Fibroblast of skin of left quadriceps (primary cell): Measurements from ENCODE around the gene AK2.
"Not testable (repeated sequence)": the region's sequence is repeated elsewhere in the genome, so short reads cannot be mapped to it uniquely, and the experiment has no call there.

Experiments
- DNase-seq, 2 experiments: peaks; one replicate each; pipeline ENCODE4 v3.0.0-alpha.2; 2013; ENCODE audit warnings: low read depth in 2 of 2

AK2 gene

GRCh38 chr1:33050221-33051076 lies 13.8 kb upstream of the AK2 start:
- peak; percentile 37 to 48 for DNase-seq

- DNase-seq = no peak
These were observed 12.7 kb upstream of the AK2 start for GRCh38 chr1:33049371-33049770.

GRCh38 chr1:33048426-33048825 lies 11.7 kb upstream of the AK2 start:
- no peak for DNase-seq

DNA sequence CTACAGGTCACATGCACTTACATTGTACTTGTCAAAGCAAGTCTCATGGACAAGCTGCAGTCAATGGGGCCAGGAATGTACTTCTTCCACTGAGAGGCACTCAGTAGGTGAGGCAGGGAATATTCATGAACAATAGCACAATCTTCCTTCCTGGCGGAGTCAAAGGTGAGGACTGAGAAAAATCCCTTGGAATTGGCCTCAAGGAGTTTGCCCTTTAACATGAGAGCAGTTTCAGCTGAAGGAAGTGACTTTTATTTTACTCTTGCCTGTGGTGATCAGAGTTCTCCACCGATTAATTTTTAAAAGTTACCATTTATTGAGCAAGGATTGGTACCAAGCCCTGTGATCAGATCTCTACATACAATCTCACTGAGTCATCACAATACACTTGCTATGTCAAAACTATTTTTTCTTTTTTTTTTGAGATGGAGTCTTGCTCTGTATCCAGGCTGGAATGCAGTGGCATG lies 11.2 kb upstream of the AK2 start:
- DNase-seq = no peak

DNA sequence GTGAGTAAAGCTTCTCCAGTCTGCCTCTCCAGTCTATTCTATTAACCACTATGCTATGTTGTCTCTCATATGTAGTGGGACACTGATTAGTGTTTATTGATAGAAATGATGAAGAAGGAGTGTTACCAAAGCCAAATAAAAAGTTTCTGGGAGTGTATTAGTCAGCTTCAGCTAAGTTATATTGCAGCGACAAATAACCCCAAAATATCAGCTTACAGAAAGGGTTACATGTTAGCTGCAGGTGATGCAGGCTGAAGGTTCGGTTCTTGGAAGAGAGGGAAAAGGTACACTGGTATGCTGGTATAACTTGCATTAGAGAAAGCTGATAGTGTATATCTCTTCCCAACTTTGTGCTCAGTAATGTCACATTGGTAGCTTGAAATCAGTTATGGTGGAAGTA lies 10.6 kb upstream of the AK2 start:
- DNase-seq = no peak

DNA sequence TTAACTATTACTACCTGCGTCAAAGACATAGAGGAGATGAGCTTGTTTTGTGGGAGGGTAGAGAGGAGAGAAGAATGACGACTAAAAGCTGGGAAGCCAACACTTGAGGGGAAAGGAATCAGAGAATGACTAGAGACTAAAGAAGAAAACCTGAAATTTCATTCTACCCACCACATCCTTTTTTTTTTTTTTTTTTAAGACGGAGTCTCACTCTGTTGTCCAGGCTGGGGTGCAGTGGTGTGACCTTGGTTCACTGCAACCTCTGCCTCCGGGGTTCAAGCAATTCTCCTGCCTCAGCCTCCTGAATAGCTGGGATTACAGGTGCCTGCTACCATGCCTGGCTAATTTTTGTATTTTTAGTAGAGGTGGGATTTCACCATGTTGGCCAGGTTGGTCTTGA lies 9.6 kb upstream of the AK2 start:
- DNase-seq = not testable (repeated sequence)

DNA sequence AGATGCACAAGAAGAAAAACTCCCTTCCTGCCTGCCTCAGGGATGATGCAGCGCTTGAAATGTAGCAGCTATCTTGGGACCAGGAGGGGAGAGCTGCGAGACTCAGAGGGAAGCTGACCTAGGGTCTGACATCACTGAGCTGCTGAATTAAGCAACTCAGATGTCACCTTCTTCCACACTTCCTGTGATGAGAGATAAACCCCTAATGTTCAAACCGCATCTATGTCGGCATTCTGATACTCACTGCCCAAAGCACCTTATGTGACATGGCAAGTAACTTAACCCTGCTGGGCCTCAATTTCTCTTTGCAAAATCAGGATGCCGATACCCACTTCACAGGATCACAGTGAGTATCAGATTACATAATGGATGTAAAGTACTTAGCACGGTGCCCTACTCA lies 9.1 kb upstream of the AK2 start:
- no peak for DNase-seq

DNA sequence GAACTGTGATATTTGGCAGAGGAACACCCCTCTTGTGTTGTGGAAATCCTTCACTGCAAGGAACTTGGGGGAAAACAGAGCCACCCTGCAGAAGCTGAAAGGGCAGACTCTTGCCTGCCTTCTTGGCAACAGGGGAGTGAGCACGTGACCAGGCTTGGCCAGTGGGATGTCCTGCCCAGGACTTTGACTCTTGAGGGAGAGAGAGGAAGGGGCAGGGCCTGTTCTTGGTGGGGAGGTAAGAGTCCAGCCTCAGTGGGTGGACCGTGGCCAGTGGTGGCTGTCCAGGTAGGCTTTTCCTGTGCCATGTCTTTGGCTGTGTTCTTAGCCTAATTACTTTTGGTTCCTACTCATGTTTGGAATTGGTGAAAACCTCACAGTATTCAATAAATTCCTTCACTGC lies 8.6 kb upstream of the AK2 start:
- DNase-seq = no peak

- DNase-seq = no peak
These were observed 6.8 kb upstream of the AK2 start for GRCh38 chr1:33043267-33044092.

GRCh38 chr1:33042831-33043230 lies 6.1 kb upstream of the AK2 start:
- no peak for DNase-seq

DNA sequence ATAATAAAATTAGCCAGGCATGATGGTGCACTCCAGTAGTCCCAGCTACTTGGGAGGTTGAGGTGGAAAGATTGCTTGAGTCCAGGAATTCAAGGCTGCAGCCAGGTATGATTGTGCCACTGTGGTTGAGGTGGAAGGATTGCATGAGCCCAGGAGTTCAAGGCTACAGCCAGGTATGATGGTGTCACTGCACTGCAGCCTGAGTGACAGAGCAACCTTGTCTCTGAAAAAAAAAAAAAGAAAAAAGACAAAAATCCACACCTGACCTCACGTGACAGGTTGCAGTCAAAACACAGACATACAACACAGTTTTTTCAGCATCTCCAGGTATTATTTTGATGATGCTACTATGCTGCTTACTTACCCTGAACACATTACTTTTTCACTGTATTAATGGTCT lies 4.3 kb upstream of the AK2 start:
- DNase-seq = no peak

GRCh38 chr1:33039840-33040239 lies 3.2 kb upstream of the AK2 start:
- no peak for DNase-seq

- DNase-seq = no peak
These were observed 595 bp downstream of the AK2 start for GRCh38 chr1:33036051-33036525.

- no peak for DNase-seq
These were observed 4.4 kb downstream of the AK2 start for GRCh38 chr1:33032126-33032869.

DNA sequence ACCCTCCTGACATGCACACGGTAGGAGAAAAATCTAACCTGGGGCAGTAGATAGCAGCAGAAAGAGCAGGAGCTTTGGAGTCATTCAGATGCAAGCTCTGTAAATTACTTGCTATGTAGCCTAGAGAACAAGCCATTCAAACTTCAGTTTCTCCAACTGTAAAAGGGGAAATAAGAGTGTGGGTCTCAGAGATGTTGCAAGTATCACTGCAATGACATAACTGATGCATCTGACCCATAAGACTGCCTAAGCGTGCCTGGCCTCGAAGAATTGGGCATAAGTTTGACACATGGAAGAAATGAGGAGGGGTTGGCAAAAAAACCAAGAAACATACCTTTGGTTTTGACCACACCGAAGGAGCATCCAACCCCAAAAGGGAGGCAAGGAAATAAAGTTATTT lies 5.2 kb downstream of the AK2 start:
- DNase-seq = no peak

DNA sequence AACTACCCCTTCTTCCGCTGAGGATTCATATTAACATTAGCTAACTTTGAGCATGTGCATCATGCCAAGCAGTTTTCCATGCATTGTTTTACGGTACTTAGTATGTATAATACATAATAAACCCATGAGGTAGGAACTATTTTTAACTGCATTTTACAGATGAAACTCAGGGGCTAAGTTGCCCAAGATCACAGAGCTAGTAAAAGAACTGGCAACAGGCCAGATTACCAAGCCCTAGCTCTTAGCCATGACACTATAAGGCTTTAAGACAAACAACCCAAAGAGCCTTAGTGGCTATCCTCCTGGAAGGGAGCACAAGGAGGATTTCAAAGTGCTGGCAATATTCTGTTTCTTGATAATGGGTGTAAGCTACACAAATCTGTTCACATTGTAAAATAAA lies 6.1 kb downstream of the AK2 start:
- no peak for DNase-seq

GRCh38 chr1:33029921-33030320 lies 6.8 kb downstream of the AK2 start:
- DNase-seq = no peak

- no peak for DNase-seq
These were observed 7.5 kb downstream of the AK2 start for GRCh38 chr1:33029209-33029608.

GRCh38 chr1:33025761-33026160 lies 10.9 kb downstream of the AK2 start:
- no peak for DNase-seq

- DNase-seq = no peak
These were observed 11.5 kb downstream of the AK2 start for GRCh38 chr1:33025180-33025569.

- not testable (repeated sequence) for DNase-seq
These were observed 12.1 kb downstream of the AK2 start for GRCh38 chr1:33024430-33025179.
